ENCODE data around the gene GSTM2. TPM values are rescaled to one million over a fixed set of nuclear protein-coding genes. Genes with fewer than 3 reads are reported as not detected.

The GSTM2 gene
- total RNA-seq, 1 donor from 2014 or later: 37.3 TPM

GRCh38 chr1:109641861-109642260 lies 26.0 kb upstream of the GSTM2 start:
- Histone ChIP-seq H3K27ac (no peak overlapping the region), H3K9me3 (no peaks in the 10 kb centered on the region), H3K4me1 (peaks cover 3% of the 10 kb centered on the region), H3K27me3 (no peaks in the 10 kb centered on the region), H3K4me3 (no peak overlapping the region), H3K36me3 (no peaks in the 10 kb centered on the region)
- DNase-seq (no peak), ATAC-seq (no peak)
- intact Hi-C loops (cut with DNase I): loop anchor here (5.0 kb wide), 1 partner anchor 130 kb away; no protein-coding TSS in a partner anchor
- TF ChIP-seq CTCF (IDR thresholded peaks at IDR 0.05): no peak

- TF ChIP-seq CTCF (IDR thresholded peaks at IDR 0.05): no peak
- no peaks in the 10 kb centered on the region for H3K36me3 ChIP-seq
- DNase-seq: no peak
- no peak for ATAC-seq
- H3K4me1 ChIP-seq: peaks cover 3% of the 10 kb centered on the region
- H3K27me3 ChIP-seq: no peaks in the 10 kb centered on the region
- intact Hi-C loops (cut with DNase I): loop anchor here (5.0 kb wide), 1 partner anchor 130 kb away; no protein-coding TSS in a partner anchor
- H3K9me3 ChIP-seq: no peaks in the 10 kb centered on the region
- H3K27ac ChIP-seq: no peak overlapping the region
- H3K4me3 ChIP-seq: no peak overlapping the region
These were observed 25.2 kb upstream of the GSTM2 start for GRCh38 chr1:109642626-109643025.

- H3K4me3 ChIP-seq: no peak overlapping the region
- no peaks in the 10 kb centered on the region for H3K36me3 ChIP-seq
- H3K27ac ChIP-seq: no peak overlapping the region
- H3K9me3 ChIP-seq: no peaks in the 10 kb centered on the region
- ATAC-seq: peak; percentile 93
- H3K27me3 ChIP-seq: no peaks in the 10 kb centered on the region
- intact Hi-C loops (cut with DNase I): loop anchor here (5.0 kb wide), 1 partner anchor 129 kb away; no protein-coding TSS in a partner anchor
- TF ChIP-seq CTCF (IDR thresholded peaks at IDR 0.05): peak; percentile 87
- peaks cover 3% of the 10 kb centered on the region for H3K4me1 ChIP-seq
- DNase-seq: peak; percentile 93
These were observed 24.2 kb upstream of the GSTM2 start for GRCh38 chr1:109643385-109644230.

- intact Hi-C loops (cut with DNase I): loop anchor here (5.0 kb wide), 1 partner anchor 128 kb away; no protein-coding TSS in a partner anchor
- TF ChIP-seq CTCF (IDR thresholded peaks at IDR 0.05): no peak
These were observed 23.2 kb upstream of the GSTM2 start for GRCh38 chr1:109644670-109645069.

GRCh38 chr1:109649491-109649914 lies 18.4 kb upstream of the GSTM2 start:
- H3K36me3 ChIP-seq: no peaks in the 10 kb centered on the region
- no peak overlapping the region for H3K4me3 ChIP-seq
- no peaks in the 10 kb centered on the region for H3K27me3 ChIP-seq
- H3K4me1 ChIP-seq: no peaks in the 10 kb centered on the region
- peak; percentile 33 for TF ChIP-seq CTCF (IDR thresholded peaks at IDR 0.05)
- no peak overlapping the region for H3K27ac ChIP-seq
- intact Hi-C loops (cut with DNase I): no loop called here
- ATAC-seq (no peak), DNase-seq (no peak)
- H3K9me3 ChIP-seq: no peaks in the 10 kb centered on the region

More at GRCh38 chr1:109644670-109645069, 23.2 kb upstream of the GSTM2 start:
- DNase-seq (peak; percentile 16), ATAC-seq (no peak)
- Histone ChIP-seq H3K27ac (no peak overlapping the region), H3K4me3 (no peak overlapping the region), H3K4me1 (peaks cover 3% of the 10 kb centered on the region), H3K36me3 (no peaks in the 10 kb centered on the region), H3K9me3 (no peaks in the 10 kb centered on the region), H3K27me3 (no peaks in the 10 kb centered on the region)

Data from upper lobe of right lung (tissue), 1 donor.